Measurements from ENCODE around the gene TLE3. TPM values are rescaled to one million over a fixed set of nuclear protein-coding genes. Genes with fewer than 3 reads are reported as not detected.

TLE3 gene
- total RNA-seq, 1 donor from 2014 or later: 8.3 TPM

- no peak for DNase-seq (ENCODE audit: low read depth in 2 of 2)
Observed at GRCh38 chr15:70048578-70049514, 48.9 kb downstream of the TLE3 start.

GRCh38 chr15:70048198-70048565 is 49.5 kb downstream of the TLE3 start:
- no peak for DNase-seq (ENCODE audit: low read depth in 2 of 2)

GRCh38 chr15:70047386-70048197 is 50.1 kb downstream of the TLE3 start:
- no peak for DNase-seq (ENCODE audit: low read depth in 2 of 2)

DNA sequence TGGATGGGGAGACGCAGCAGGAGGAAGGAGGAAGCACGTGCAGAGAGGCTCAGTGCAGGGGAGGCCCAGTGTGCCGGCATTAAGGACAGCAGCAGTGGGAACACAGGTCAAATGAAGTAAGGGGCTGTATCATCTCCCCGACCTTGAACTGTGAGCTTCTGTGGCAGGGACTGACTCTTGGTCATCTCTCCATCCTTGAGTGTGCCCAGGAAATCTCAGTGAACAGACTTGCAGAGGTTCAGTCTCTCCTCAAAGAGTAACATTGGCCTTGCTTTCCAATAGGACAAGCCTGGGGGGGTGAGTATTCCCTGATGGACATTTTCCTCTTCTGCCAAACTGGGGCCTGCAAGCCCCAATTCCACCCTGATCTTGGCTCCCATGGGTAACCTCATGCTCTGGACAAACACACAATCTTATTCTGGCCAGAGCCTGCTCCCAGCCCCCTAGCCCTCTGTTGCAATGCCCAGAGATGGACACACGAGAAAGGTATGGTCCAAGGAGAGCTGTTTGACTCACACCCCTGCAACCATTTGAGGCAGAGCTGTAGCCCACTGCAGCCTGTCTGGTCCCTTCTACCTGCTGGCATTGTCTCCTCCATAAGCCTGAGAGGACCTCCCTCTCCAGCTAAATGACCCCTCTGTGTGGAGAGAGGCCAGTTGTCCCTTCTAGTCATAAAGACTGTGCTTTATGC is 50.9 kb downstream of the TLE3 start:
- no peak for DNase-seq (ENCODE audit: low read depth in 2 of 2)

DNA sequence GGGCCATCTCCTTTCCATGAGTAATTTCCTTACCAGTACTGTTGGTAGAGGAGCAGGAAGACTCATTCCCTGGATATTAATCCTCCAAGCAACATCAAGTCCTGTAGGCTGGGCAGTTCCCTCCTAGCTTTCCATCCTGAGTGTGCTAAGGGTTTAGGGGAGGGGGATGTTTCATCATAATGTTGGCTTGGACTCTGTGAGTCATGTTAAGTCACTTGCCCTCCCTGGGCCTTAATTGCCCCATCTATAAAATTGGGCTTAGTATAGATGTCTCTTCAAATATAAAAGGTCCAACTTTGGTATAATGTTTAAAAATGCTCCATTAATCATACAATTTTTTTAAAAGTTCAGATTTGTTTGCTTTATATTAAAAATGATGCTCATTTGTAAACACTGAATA is 52.7 kb downstream of the TLE3 start:
- DNase-seq (ENCODE audit: low read depth in 2 of 2): peak in 1 of 2 donors; percentile 12

DNA sequence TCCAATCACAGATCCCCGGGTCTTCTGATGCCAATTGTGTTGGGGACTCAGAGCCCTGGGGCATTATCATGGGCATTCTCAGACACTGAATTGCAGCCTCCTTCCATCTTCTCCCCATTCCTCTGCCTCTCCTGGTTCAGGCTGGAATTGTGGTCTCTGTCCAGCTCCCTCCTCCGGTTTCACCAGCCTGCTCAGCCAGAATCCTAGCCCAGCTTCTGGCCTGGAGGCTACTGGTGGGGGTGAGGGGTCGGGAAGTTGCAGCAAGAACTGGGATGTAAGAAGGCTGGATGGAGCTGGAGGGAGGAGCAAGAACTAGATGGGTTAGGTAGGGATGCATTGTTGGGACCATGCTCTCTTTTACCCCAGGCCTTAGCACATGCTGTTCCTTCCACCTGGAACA is 53.5 kb downstream of the TLE3 start:
- no peak for DNase-seq (ENCODE audit: low read depth in 2 of 2)

GRCh38 chr15:70043590-70043989 is 54.1 kb downstream of the TLE3 start:
- no peak for DNase-seq (ENCODE audit: low read depth in 2 of 2)

- DNase-seq (ENCODE audit: low read depth in 2 of 2): no peak
Observed at GRCh38 chr15:70042553-70043214, 55.0 kb downstream of the TLE3 start.

DNA sequence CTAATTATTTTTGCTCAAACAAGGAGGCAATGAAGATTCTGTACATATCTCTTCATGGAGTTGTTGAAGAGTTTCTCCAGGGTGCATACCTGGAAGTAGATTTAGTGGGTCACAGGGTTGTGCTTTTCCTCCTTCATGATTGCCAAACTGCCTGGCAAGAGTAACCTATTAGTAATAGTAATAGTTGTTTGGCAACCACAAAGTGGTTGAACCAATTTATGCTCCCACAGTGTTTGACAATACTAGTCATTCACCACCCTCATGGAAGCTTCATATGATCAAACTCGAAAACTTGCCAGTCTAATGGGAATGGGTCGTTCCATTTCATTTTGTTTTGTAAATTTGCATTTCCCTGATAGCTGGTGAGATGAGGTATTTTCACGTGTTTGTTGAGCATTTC is 57.8 kb downstream of the TLE3 start:
- no peak for DNase-seq (ENCODE audit: low read depth in 2 of 2)

DNA sequence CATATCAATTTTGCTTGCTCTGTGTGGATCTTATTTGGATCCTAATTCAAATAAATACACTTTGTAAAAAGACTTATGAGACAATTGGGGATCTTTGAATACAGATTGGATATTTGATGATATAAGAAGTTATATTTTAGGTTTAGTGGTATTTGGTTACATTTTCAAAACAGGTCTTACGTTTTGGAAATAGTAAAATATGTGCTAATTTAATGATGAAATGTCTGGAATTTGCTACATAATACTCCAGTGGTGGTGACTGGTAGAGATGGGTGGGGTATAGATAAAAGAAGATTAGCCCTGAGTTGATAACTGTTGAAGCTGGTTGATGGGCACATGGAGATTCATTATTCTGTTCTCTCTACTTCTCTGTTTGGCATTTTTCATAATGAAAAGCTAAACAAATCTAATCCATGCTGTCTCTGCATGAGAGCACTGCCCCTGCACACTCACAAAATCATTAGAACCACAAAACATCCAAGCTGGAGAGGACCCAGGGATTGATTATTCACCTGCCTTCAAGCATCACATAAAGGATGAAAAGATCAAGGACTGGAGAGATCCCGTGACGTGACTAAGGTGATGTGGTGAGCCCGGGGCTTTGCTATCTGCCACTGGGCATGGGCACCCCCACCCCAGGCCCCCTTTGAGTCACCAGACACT is 58.9 kb downstream of the TLE3 start:
- no peak for DNase-seq (ENCODE audit: low read depth in 2 of 2)

- DNase-seq (ENCODE audit: low read depth in 2 of 2): no peak
Observed at GRCh38 chr15:70037292-70037640, 60.5 kb downstream of the TLE3 start.

DNA sequence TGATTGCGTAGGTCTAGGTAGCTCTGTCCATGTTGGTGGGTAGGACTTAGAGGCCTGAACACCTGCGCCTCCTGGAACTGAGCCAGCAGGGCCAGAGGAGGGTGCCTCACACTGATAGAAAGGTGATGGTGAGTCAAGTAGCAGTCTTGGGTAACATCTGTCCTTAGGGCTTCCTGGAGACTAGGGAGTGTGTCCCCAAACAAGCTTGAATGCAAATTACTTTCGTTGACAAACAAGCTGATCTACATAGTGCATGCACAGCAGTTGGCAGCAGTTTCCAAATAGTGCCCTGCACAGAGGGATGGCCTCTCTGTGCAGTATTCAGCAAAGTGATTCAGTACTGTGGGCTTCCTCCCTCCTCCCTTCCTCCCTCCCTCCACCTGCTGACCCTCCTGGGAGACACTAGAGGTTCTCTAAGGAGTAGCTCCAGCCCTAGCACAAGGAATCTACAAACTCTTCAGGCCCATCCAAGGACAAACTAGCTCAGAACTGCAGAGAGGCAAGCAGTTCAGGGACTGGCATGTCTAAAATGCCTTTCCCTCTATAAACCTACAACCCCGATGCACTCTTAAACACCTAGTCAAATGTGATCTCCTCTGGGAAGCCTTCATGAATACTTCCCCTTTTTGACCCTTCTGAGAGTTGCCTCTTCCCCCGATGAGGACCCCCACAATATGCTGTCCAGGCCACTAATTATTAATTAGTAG is 61.0 kb downstream of the TLE3 start:
- DNase-seq (ENCODE audit: low read depth in 2 of 2): no peak

GRCh38 chr15:70035719-70036077 is 62.0 kb downstream of the TLE3 start:
- DNase-seq (ENCODE audit: low read depth in 2 of 2): no peak

DNA sequence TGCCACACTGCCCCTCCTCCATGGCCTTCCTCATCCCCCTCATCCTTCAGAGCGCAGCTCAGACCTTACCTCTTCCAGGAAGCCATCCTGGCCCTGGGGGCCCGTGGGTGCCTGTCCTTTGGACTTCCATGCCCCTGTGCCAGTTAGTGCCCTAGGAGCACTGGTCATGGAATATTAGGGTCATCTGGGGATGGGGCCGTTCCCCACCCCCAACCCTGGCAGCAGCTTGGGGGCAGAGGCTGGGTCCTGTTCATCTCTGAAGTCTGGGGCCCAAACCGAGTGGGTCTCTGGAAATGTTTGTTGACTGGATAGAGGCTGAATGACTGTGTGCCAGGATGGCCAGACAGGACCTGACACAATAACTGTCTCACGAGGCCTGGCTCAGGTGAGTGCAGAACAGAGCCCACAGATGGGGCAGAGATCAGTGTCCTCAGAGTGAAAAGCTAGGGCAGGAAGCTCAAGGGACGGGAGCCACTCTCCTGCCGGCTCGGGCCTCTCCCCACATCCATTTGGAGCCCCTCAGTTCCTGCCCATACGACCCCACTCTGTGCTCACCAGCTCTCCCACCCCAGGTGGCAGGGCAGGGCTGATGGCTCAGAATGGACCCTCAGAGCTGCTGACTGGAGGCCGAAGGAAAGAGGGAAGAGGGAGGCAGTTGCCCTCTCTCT is 62.5 kb downstream of the TLE3 start:
- DNase-seq (ENCODE audit: low read depth in 2 of 2): no peak

DNA sequence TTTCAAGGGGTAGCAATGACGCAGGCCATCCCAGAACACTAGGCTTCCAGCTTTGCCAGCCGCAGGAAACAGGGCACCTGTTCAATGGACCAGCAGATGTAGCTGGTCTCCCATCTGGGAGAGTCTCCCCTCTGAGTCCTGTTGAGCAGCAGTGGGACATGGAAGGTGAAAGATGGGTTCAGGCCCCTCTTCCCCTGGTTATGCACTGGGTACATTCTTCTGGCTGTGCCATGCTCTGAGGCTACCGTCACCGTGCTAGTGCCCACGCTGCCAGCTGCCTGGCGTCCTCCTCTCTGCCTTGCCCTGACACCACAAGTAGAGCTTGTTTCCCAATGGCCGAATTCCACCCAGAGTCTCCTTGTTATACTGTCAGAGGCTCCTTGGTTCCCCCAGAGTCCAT is 63.1 kb downstream of the TLE3 start:
- no peak for DNase-seq (ENCODE audit: low read depth in 2 of 2)

DNA sequence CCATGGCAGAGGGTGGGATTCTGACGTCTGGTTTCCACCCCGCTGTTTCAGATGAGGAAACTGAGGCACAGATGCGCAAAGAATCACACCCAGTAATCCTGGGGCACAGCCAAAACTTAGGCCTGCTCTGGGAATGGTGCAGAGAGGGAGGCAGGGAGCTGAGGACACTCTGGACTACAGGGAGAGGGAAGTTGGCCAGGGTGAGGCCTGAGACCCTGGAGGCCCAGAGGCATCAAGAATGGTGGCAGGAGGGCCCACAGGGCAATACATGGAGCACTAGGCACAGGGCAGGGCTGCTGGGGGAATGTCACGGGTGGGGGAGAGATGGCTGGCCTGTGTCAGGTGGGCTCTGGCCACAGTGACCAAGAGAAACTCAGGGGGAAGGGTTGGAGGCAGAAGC is 63.6 kb downstream of the TLE3 start:
- no peak for DNase-seq (ENCODE audit: low read depth in 2 of 2)

- no peak for DNase-seq (ENCODE audit: low read depth in 2 of 2)
Observed at GRCh38 chr15:70033529-70034140, 64.1 kb downstream of the TLE3 start.

DNA sequence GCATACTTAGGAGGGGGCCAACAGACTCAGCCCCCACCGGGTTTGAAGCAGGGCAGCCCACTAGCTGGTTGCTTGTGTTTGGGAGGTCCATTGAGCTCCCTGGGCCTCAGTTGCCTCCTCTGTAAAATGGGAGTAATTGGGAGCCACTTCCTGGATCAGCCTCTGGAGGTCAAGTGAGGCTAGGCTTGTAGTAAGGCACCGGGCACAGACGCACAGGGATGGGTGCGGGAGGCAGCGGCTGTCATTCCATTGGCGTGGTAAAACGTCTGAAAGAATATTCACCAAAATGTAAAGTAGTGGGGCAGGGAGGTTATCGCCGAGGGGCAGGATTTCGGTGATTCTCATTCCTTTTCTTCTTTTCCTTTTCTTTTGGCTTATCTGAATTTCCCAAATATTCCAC is 64.6 kb downstream of the TLE3 start:
- no peak for DNase-seq (ENCODE audit: low read depth in 2 of 2)

DNA sequence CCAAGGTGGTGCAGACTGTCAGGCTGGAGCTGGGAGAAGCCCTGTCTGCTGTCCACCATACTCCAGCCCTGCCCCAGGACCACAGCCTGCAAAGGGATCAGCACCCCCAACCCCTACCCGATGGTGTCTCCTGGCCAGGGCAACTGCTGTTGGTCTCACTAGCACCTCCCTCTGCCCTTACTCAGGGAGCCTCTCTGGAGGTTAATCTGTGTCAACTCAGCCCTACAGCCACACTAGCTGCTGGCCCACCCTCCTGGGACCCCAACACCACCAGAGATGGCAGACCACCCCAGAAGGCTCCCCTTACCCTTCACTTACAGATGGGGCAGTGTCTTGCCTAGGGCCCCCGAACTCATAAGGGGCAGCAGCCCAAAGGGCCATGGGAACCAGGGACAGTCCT is 65.2 kb downstream of the TLE3 start:
- no peak for DNase-seq (ENCODE audit: low read depth in 2 of 2)

- no peak for DNase-seq (ENCODE audit: low read depth in 2 of 2)
Observed at GRCh38 chr15:70031713-70032112, 66.0 kb downstream of the TLE3 start.
